ENCODE measurements around the gene ACTR1B.
"Not testable (repeated sequence)": the region's sequence is repeated elsewhere in the genome, so short reads cannot be mapped to it uniquely, and the experiment has no call there.

ACTR1B gene

GRCh38 chr2:97608745-97609144, 55.1 kb downstream of the ACTR1B start:
- not testable (repeated sequence) for DNase-seq
